Breast epithelium (tissue), 3 donors: ENCODE measurements around the gene GLIPR1L1.

Experiments
- POLR2A ChIP-seq: fragments of 450-650 bp; IDR thresholded peaks from one replicate; pipeline ENCODE4 v1.6.1; 2016; ENCODE audit warnings: antibody characterized with exemption, mild to moderate bottlenecking, moderate library complexity
- POLR2AphosphoS5 ChIP-seq, 3 donors: sonication (generic); formaldehyde crosslinking; IDR thresholded peaks; one replicate each; pipeline ENCODE4 v1.6.1; 2017; ENCODE audit warnings: antibody characterized with exemption in 3 of 3
- TF ChIP-seq, protein P1 (sequence below), 3 donors: fragments of 450-650 bp; IDR thresholded peaks; one replicate each; pipeline ENCODE4 v1.5.1; 2016 to 2017; ENCODE audit warnings: antibody characterized with exemption in 3 of 3, mild to moderate bottlenecking in 3 of 3, moderate library complexity in 3 of 3

GRCh38 chr12:75302225-75302624 is 32.2 kb upstream of the GLIPR1L1 start:
- TF ChIP-seq, protein P1, sequence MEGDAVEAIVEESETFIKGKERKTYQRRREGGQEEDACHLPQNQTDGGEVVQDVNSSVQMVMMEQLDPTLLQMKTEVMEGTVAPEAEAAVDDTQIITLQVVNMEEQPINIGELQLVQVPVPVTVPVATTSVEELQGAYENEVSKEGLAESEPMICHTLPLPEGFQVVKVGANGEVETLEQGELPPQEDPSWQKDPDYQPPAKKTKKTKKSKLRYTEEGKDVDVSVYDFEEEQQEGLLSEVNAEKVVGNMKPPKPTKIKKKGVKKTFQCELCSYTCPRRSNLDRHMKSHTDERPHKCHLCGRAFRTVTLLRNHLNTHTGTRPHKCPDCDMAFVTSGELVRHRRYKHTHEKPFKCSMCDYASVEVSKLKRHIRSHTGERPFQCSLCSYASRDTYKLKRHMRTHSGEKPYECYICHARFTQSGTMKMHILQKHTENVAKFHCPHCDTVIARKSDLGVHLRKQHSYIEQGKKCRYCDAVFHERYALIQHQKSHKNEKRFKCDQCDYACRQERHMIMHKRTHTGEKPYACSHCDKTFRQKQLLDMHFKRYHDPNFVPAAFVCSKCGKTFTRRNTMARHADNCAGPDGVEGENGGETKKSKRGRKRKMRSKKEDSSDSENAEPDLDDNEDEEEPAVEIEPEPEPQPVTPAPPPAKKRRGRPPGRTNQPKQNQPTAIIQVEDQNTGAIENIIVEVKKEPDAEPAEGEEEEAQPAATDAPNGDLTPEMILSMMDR (IDR thresholded peaks at IDR 0.05) = no peak
- TF ChIP-seq POLR2A (no peak), POLR2AphosphoS5 (IDR thresholded peaks at IDR 0.05) (no peak)
